HG03039 (cell line): ENCODE measurements around the gene MAP1B.

ENCODE experiments used
- ATAC-seq: cut with Tn5 transposase; IDR thresholded peaks from one replicate; pipeline ENCODE4 v1.9.1; 2021; ENCODE audit warnings: mild to moderate bottlenecking, moderate library complexity; ENCODE audit not compliant: unreplicated experiment

The MAP1B gene

GRCh38 chr5:72129725-72130124, 22.4 kb downstream of the MAP1B start:
- ATAC-seq = no peak

GRCh38 chr5:72130351-72130761, 23.1 kb downstream of the MAP1B start:
- no peak for ATAC-seq

DNA sequence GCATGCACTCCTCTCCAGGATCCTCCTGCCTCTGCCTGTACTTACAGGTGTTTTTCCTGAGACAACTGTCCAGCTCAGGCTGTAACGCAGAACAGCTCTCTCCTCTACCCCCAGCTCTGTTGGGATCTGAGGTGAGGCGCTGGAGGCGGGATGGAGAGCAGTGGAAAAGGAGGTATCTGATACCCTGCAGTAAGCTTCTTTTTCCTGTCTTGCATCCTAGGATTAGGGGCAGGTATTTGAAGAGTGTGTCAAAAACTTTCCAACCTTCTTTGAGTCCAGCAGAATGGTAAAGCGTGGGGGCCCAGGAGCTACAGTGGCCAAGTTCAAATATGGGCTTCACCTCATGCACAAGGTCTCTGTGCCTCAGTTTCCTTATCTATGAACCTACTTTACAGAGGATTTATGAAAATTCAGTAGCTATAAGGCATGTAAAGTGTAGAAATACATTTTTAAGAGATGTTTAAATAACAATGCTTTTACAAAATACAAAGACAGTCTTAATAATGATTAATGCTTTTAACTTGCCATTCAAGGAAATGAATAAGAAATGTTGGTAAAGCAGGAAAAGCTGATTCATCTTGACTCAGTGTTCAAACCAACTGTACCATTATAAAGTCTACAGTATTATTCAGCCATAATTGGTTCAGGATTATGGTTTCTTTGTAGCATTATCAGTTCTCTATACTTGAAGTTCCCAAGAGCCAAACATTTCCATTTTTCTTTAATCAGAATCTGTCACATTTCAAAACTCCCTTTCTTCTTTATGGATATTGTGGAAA, 26.1 kb downstream of the MAP1B start:
- ATAC-seq = no peak

GRCh38 chr5:72134226-72134899, 27.1 kb downstream of the MAP1B start:
- no peak for ATAC-seq

DNA sequence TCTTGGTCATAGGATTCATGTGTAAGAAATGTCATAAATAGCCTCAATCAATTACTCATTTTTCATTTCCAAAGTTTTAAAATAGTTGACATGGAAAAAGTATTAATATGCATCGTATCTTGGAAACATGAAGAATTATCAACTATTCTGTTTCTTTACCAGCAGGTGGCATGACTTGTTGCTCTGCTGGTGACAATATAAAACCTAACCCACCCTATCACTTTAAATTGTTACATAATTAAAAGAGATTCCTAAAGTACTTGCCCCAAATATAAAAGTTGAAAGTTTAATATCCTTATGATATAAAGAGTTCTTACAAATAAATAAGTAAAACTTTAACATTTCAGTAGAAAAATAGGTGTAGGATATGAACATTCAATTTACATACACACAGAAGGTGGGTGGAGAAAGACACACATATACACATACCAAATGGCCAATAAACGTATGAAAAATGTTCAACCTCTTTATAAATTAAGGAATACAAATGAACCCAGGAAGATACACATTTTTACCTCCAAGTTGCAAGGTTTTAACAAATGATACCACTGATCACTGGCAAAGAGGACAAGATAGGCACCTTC, 30.6 kb downstream of the MAP1B start:
- ATAC-seq = no peak

- ATAC-seq = peak; percentile 65
Measured at GRCh38 chr5:72138943-72139521, 31.8 kb downstream of the MAP1B start.

GRCh38 chr5:72140711-72141110, 33.4 kb downstream of the MAP1B start:
- ATAC-seq = no peak

DNA sequence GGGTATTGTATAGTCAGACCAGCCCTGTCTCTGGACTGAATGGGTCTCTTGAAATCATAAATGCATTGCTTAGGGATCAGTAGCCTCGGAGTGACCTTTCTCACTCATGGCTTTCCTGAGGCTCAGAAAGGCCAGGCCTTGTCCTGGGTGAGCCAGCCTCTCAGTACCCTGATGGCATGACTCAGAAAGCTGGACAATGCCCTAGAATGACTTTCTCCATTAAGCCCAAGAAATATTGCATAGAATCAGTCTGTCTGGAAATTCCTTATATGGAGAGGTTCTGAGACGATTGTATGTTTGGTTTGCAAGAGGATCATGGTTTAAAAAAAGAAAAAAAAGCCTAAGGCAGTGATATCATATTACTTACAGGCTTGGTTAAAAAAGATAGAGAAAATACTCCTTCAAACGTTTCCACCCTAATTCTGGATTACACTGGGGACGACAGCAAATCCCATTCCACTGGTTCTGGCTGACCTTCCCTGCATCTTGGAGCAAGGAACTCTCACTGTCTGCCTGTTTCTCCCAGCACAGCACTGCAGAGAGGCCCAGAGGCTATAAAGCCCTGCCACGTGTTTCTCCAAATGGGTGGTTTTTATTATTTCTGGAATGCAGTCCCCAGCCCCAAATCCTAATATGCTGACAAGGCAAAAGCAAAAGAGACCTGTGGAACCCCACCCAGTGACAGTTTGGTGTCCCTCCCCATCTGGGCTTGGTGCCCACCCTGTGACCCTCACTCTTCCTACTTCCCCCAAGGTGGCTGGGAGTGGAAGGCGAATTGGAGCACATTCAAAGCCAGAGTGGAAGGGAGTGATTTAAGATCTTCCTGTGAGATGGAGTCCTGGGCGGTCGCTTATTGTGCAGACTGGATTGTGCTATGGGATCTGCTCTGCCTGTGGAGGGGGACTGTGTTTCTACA, 34.4 kb downstream of the MAP1B start:
- no peak for ATAC-seq

GRCh38 chr5:72144762-72145161, 37.5 kb downstream of the MAP1B start:
- no peak for ATAC-seq

- no peak for ATAC-seq
Measured at GRCh38 chr5:72145348-72145747, 38.1 kb downstream of the MAP1B start.

- no peak for ATAC-seq
Measured at GRCh38 chr5:72146056-72146455, 38.8 kb downstream of the MAP1B start.

- no peak for ATAC-seq
Measured at GRCh38 chr5:72147569-72147968, 40.3 kb downstream of the MAP1B start.

DNA sequence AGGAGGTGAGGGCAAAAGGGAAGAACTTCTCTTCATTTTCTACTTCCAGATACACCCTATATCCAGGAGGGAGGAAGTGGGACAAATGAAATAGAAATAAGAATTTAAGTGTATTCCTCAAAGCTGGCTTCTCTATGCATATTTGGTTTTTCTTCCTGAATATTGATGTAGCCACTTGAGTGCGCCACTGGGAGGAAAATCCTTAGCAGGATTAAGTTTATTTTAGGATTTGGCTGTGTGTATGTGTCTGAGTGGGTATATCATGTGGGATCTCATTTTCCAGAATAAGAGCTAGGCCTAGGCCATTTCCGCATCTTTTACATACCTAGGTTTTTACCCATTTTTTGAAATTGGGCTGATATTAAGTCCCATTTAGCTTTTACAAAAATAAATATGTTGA, 42.5 kb downstream of the MAP1B start:
- ATAC-seq = no peak

DNA sequence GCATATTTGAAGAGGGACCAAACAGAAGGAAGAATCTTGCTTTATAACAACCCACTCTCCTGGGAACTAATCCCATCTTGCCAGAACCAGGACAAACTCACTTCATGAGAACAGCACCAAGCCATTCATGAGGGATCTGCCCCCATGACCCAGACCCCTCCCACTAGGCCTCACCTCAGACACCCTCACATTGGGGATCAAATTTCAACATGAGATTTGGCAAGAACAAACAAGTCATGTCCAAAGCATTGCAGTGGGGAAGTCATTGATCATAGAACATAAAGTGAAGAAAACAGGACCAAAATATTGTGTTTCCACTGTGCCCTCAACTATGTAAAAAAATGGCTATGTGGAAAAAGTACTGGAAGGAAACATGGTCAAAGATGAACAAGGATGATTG, 43.9 kb downstream of the MAP1B start:
- no peak for ATAC-seq

DNA sequence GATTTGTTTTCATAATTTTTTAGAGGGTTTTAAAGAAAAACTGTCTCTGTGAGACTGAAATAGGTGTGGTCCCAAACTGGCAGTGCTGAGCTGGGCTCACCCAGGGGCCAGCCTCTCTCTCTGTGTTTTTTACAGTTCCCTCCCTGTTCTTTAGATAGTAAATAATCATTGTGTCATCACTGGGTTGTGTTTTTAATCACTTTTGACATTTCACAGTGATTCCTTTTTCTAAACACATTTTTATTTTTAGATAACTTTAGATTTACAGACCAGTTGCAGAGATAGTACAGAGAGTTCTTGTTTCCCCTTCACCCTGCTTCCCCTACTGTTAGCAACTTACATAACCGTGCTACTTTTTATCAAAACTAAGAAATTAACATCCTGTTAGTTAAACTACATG, 44.4 kb downstream of the MAP1B start:
- ATAC-seq = no peak

DNA sequence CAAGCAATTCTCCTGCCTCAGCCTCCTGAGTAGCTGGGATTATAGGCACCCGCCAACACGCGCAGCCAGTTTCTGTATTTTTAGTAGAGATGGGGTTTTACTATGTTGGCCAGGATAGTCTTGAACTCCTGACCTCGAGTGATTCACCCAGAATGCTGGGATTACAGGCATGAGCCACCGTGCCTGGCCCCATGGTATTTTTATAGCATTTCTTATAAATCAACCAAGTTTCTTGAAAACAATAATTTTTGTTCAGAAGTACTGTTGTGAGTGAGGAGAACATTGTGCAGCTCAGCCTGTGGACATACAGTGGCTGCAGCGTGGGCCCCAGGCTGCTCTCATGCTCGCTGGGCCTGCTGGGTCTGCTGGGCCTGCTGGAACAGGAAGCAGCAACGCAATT, 45.3 kb downstream of the MAP1B start:
- ATAC-seq = no peak

DNA sequence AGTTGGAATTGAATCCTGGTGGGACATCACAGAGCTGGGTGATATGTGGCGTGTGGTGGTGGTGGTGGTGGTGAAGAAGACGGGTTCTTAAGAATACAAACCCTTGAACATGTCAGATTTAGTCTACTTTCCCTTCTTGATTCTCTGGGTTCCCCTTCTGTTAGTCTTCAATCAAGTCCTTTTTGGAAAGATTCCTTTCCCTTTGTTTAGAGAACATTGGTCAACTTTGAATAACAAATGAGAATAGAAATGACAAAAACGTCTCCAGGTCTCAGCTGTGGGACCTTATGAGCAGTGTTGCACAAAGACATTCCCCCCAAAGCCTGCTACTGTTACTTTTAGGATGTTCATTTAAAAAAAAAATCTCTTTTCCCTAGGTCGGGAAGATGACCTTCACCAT, 46.3 kb downstream of the MAP1B start:
- ATAC-seq = no peak

- ATAC-seq = no peak
Measured at GRCh38 chr5:72154076-72154756, 46.9 kb downstream of the MAP1B start.

DNA sequence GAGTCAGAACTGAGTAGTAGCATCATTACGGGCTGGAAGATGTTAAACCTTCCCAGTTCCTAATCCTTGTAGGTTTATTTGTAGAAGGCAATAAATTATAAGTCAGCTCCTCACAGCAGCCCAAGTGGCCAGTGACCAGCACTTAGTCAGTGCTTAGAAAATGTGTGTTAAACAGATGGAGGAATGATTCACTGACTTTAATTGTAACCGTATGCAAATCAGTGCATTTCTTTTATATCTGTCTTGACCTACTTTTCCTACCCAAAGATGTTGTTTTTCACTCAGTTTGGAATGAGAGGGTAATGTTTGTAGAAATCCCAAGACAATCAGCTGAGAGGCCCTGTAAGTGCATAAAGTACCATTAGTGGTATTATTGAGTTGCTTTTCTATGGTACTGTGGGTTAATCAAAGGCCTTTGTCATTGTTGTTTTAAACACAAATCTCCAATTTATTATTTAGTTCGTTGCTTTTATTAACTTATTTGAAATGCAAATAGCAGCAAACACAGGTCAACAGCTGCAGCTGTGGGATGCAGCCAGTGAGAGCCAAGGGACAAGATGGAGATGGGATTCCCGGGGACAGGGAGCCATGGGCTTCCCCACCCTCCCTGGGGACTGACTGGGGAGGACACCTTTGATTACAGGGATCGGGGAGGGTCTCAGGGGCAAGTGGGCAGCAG, 49.8 kb downstream of the MAP1B start:
- no peak for ATAC-seq

- no peak for ATAC-seq
Measured at GRCh38 chr5:72157625-72157962, 50.3 kb downstream of the MAP1B start.
